ENCODE data around the gene SYK.

GRCh38 chr9:90821697-90822096 is 20.1 kb downstream of the SYK start:
- TF ChIP-seq CTCF (conservative IDR thresholded peaks at IDR 0.05; ENCODE audit: low read length) (no peak), EZH2phosphoT487 (IDR thresholded peaks at IDR 0.05; ENCODE audit: borderline replicate concordance) (no peak)
